Activated T-helper 1 cell treated with anti-CD3 and anti-CD28 coated beads, Interleukin-2, amount 50 U/mL, for 16 hours (primary cell): ENCODE results near the gene ERBB4.

Experiments used
- DNase-seq, 2 donors: peaks; one replicate each; pipeline ENCODE4 v3.0.0-alpha.2; 2020; ENCODE audit warnings: low read depth in 1 of 2, low spot score in 1 of 2

ERBB4 gene

DNA sequence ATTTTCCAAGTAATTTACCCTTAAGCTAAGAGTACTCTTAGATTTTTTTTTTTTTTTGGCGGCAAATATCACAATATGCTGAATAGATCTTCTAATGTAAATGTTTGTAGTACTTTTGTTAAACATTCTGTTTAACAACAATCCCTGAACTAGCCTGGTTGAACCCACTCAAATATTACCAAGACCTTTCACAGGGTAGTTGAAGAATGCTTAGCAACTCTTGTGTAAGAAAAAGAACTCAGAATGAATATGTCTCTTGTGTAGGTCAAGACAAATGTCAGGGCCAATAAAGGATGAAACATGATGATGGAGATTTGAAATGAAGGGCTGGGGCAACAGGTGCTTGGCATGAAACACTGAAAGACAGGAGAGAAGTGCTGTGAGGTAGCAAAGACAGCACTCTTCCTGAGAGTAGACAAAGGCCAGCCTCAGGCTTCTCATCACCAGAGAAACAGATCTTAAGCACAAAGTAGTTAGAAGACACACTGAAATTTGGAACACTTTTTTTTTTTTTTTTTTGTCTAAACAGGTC, 597.3 kb downstream of the ERBB4 start:
- no peak for DNase-seq

DNA sequence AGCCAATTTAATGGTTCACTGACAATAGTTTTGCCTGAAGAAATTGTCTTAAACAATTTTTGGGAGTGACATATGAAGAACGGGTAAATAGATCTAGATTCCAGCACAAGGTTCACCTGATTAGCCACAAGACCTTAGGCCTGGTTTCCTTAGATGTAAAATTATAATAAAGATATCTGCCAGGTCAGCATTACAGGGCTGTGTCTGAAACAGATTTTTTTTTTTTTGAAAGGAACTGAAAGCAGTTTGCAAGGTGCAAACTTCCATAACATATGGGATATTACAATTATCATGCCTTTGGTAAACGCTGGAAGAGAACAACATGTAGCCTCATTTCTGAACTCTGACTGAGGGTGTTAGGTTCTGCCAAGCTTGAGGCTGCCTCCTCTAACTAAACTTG, 599.4 kb downstream of the ERBB4 start:
- no peak for DNase-seq

DNA sequence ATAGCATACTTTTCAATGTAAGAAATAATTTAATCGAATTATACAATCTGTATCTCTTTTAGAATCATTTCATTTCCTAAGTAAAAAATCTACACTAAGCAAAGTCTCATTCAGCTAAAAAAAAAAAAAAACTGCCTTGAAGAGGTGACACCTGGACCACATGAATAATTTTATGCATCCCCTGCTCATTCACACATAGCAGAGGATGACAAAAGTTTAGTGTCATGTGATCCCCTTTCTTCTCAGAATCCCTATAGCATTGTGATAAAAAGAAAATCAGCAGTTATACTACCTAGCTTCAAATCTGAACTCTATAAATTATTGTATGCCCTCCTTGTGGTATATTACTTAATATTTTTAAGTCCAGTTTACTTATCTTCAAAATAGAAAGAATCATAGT, 603.8 kb downstream of the ERBB4 start:
- DNase-seq = no peak

DNA sequence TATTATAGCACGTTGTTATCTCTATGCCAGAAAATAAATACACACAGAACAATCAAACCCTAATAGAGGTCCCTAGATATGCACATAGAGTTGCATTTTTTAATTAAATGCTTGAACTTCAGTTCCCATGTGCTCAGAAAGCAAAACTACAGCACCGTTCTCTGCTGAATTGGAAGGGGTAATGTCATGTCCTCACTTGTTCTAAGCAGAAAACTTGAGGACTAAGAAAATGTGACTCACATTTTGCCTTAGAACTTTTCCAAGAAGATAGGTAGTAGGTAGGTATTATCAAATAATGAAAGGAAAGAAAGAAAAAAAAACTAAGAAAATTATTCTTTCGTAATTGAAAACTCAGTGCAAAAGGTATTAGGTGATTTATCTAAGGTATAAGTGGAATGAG, 607.3 kb downstream of the ERBB4 start:
- DNase-seq = no peak

GRCh38 chr2:211930331-211930730, 608.3 kb downstream of the ERBB4 start:
- DNase-seq = no peak

GRCh38 chr2:211928201-211928600, 610.4 kb downstream of the ERBB4 start:
- no peak for DNase-seq

GRCh38 chr2:211923019-211923418, 615.6 kb downstream of the ERBB4 start:
- DNase-seq = no peak

GRCh38 chr2:211903961-211904360, 634.6 kb downstream of the ERBB4 start:
- no peak for DNase-seq

GRCh38 chr2:211901226-211901846, 637.3 kb downstream of the ERBB4 start:
- no peak for DNase-seq

- DNase-seq = no peak
These were observed 638.1 kb downstream of the ERBB4 start for GRCh38 chr2:211900518-211900917.

DNA sequence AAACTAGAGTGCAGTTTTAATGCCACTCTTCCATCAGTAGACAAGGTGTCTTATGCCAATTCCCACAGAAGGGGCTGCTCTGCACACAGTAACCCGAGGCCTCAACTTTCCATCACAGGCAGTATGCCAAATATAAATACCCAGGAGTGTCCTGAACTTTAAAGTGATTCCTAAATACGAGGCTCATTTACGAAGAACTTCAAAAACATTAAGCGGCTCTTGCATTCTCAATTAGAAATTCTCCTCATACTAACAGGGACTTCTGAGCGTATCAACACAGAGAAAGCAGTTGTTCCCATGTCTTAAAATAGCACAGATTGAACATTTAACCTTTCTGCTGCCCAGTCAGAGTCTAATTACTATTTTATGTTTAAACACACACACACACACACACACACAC, 638.6 kb downstream of the ERBB4 start:
- no peak for DNase-seq

- DNase-seq = no peak
These were observed 639.9 kb downstream of the ERBB4 start for GRCh38 chr2:211898702-211899101.

DNA sequence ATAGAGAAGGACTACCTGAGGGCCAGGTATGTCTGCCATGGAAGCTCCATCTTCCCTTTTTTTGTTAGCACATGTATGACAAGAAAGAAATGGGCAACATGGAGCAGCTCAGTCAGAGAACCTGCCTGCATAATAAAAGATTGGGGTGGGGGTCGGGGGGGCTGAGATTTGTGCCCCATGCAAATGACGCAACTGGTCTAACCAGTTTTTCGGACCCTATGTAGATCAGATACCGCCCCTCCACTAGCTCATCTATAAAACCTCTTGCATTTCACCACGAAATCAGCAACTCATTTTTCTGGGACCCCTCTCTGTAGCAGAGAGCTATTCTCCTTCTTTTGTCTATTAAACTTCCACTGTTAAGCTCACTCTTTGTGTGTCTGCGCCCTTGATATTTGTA, 657.2 kb downstream of the ERBB4 start:
- DNase-seq = no peak

DNA sequence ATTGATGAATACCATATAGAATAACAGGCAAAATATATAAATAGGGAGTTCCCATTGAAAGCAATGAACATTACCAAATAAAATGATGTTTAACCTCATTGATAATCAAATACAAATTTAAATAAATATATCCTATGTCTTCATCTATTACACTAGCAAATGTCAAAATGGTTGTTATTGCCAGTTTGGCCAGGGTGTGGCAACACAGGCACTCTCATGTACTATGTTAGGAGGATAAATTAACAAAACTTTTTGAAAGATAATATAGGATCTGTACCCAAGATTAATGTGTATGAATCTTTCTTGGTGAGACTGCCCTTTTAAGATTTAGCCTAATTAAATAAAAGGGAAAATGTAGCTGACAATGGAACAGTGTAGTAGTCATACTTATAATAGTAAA, 659.3 kb downstream of the ERBB4 start:
- DNase-seq = no peak

- no peak for DNase-seq
These were observed 661.5 kb downstream of the ERBB4 start for GRCh38 chr2:211877061-211877460.

DNA sequence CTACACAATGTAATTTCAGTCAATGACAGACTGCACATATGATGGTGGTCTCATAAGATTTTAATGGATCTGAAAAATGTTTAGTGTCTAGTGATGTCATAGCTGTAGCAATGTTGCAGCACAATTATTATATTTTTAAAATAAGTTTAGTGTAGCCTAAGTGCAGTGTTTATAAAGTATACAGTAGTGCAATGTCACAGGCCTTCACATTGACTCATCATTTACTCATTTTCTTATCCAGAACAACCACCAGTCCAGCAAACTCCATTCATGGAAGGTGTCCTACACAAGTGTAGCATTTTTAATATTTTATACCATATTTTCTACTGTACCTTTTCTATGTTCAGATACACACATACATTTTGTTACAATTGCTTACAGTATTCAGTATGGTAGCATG, 663.1 kb downstream of the ERBB4 start:
- no peak for DNase-seq

GRCh38 chr2:211868996-211869533, 669.5 kb downstream of the ERBB4 start:
- no peak for DNase-seq

GRCh38 chr2:211867845-211868451, 670.7 kb downstream of the ERBB4 start:
- DNase-seq = no peak

- DNase-seq = no peak
These were observed 674.3 kb downstream of the ERBB4 start for GRCh38 chr2:211864328-211864727.

DNA sequence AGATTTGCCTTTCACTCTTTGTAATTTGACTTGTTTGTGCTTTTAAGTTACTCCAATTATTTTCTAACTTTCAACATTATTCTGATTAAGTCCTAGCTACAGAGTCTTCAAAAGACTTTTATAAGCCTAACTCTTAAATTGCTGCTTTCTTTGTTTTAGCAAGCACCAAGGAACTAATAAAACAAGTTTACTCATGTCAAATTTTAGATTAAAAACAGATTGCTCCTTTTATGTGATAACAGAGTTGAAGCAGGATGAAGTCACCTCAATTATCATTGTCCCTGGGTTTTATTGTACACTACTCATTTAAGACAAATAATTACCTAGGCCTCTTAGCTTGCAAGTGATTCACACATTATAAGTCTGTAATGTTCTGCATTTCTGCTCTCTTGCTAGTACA, 678.4 kb downstream of the ERBB4 start:
- no peak for DNase-seq

- DNase-seq = no peak
These were observed 683.8 kb downstream of the ERBB4 start for GRCh38 chr2:211854832-211855231.

DNA sequence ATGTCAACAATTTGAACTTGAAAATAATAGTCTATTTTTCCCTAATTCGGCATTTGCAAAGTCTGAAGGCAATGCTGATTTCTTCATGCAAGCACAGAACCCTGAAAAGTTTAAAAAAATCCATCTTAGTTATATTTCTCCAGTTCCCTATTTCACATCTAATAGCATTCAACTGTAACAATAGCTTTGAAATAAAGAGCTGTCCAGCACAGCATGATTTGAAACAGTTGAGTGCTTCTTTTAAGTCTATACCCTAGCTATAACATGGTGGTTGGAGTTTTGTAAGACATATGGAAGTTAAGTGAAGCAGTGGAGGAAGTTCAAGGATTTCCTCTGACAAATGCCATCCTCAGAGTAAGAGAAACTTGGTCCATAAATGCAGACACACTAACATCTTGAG, 691.9 kb downstream of the ERBB4 start:
- DNase-seq = no peak

DNA sequence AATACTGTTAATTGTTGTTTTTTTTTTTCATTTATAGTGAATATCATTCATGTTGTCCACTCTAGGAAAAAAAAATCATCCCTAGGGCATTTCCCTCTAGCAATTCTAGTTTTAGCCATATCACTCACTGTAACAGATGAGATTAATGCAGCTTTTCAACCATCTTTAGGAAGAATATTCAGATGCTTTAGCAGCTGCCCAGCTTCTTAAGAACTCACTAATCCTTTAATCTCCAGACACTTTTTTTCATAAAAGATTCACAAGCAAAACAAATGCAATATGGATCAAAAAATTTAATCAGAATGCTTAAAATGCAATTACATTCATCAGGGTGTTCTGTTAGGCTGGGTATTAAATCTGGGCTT, 692.6 kb downstream of the ERBB4 start:
- DNase-seq = no peak
